K562 (cell line): ENCODE data around the gene LAMA1.

Experiments used
- ZFP30 ChIP-seq: fragments of 250-450 bp; sonication (Bioruptor Pico); IDR thresholded peaks from 2 replicates; pipeline ENCODE4 v1.8.0; 2022; ENCODE audit warnings: moderate library complexity, mild to moderate bottlenecking, inconsistent platforms, borderline replicate concordance
- ZNF76 ChIP-seq: fragments of 250-450 bp; sonication (Bioruptor Pico); IDR thresholded peaks from 2 replicates; pipeline ENCODE4 v1.4.0; 2020; ENCODE audit warnings: mild to moderate bottlenecking, moderate library complexity, borderline replicate concordance

- TF ChIP-seq ZFP30 (no peak), ZNF76 (CRISPR knock-in tag) (no peak)
Observed at GRCh38 chr18:6983366-6983765, 134.2 kb downstream of the LAMA1 start.
